ENCODE data around the gene SLC25A29.

SLC25A29 gene

DNA sequence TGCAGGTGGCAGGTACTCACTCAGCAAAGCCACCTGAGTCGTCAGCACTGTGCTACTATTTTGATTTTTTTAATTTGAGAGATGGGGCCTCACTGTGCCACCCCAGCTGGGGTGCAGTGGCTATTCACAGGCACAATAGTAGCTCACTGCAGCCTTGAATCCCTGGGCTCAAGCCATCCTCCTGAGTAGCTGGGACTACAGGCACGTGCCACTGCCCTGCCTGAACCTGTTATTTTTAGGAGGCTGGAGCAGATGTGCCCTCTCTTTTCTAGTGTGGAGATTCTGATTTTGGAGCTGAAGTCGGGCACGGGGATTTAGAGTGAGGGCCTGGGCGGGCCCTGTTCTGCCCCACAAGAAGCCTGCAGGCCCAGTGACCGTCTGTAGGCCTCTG lies 34.2 kb upstream of the SLC25A29 start:
- peaks cover 10% of the 10 kb centered on the region for H3K4me1 ChIP-seq (ENCODE audit: control insufficient read depth, insufficient read depth, low read length)
- no peaks in the 10 kb centered on the region for H3K27me3 ChIP-seq (ENCODE audit: control insufficient read depth, insufficient read depth, low read length)
- no peak overlapping the region for H3K9ac ChIP-seq (ENCODE audit: low read length)
- H3K27ac ChIP-seq (ENCODE audit: low read depth, low read length) = no peak overlapping the region
- peaks cover 5% of the 10 kb centered on the region for H3K36me3 ChIP-seq (ENCODE audit: control insufficient read depth, insufficient read depth, low read length)
- H3K4me3 ChIP-seq (ENCODE audit: low read length) = no peak overlapping the region

GRCh38 chr14:100339766-100340422 lies 33.6 kb upstream of the SLC25A29 start:
- Histone ChIP-seq H3K36me3 (ENCODE audit: control insufficient read depth, insufficient read depth, low read length) (peaks cover 5% of the 10 kb centered on the region), H3K27ac (ENCODE audit: low read depth, low read length) (no peak overlapping the region), H3K9ac (ENCODE audit: low read length) (no peak overlapping the region), H3K4me1 (ENCODE audit: control insufficient read depth, insufficient read depth, low read length) (peaks cover 10% of the 10 kb centered on the region), H3K4me3 (ENCODE audit: low read length) (no peak overlapping the region), H3K27me3 (ENCODE audit: control insufficient read depth, insufficient read depth, low read length) (no peaks in the 10 kb centered on the region)

- H3K36me3 ChIP-seq (ENCODE audit: control insufficient read depth, insufficient read depth, low read length) = peaks cover 6% of the 10 kb centered on the region
Measured at GRCh38 chr14:100336618-100337530, 30.6 kb upstream of the SLC25A29 start.

DNA sequence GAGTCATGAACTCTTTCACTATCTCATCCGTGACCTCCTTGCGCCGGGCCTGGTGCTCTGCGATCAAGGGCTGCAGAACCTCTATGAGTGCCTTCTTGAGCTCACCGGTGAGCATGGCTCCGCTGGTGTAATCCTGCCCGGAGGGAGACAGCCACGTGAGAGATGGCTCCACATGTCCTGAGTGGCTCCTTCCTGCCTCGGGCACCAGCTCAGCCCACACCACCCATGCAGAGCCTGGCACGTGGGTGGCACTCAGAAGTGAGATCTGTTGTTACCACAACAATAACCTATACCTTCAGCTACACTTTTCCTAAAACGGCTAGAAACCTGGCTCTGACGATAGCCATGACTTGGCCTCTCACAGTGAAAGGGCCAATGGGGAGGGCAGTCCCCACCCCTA lies 28.7 kb upstream of the SLC25A29 start:
- no peaks in the 10 kb centered on the region for H3K4me1 ChIP-seq (ENCODE audit: control insufficient read depth, insufficient read depth, low read length)
- no peak overlapping the region for H3K4me3 ChIP-seq (ENCODE audit: low read length)
- no peak overlapping the region for H3K27ac ChIP-seq (ENCODE audit: low read depth, low read length)
- no peaks in the 10 kb centered on the region for H3K27me3 ChIP-seq (ENCODE audit: control insufficient read depth, insufficient read depth, low read length)
- H3K36me3 ChIP-seq (ENCODE audit: control insufficient read depth, insufficient read depth, low read length) = peaks cover 6% of the 10 kb centered on the region
- no peak overlapping the region for H3K9ac ChIP-seq (ENCODE audit: low read length)

More at GRCh38 chr14:100336618-100337530, 30.6 kb upstream of the SLC25A29 start:
- Histone ChIP-seq H3K27ac (ENCODE audit: low read depth, low read length) (no peak overlapping the region), H3K9ac (ENCODE audit: low read length) (no peak overlapping the region), H3K27me3 (ENCODE audit: control insufficient read depth, insufficient read depth, low read length) (no peaks in the 10 kb centered on the region), H3K4me1 (ENCODE audit: control insufficient read depth, insufficient read depth, low read length) (peaks cover 6% of the 10 kb centered on the region), H3K4me3 (ENCODE audit: low read length) (no peak overlapping the region)

GRCh38 chr14:100333827-100334226 lies 27.6 kb upstream of the SLC25A29 start:
- Histone ChIP-seq H3K4me1 (ENCODE audit: control insufficient read depth, insufficient read depth, low read length) (no peaks in the 10 kb centered on the region), H3K9ac (ENCODE audit: low read length) (no peak overlapping the region), H3K4me3 (ENCODE audit: low read length) (no peak overlapping the region), H3K36me3 (ENCODE audit: control insufficient read depth, insufficient read depth, low read length) (peaks cover 6% of the 10 kb centered on the region), H3K27me3 (ENCODE audit: control insufficient read depth, insufficient read depth, low read length) (no peaks in the 10 kb centered on the region), H3K27ac (ENCODE audit: low read depth, low read length) (no peak overlapping the region)

GRCh38 chr14:100333311-100333710 lies 27.1 kb upstream of the SLC25A29 start:
- peaks cover 6% of the 10 kb centered on the region for H3K36me3 ChIP-seq (ENCODE audit: control insufficient read depth, insufficient read depth, low read length)
- no peaks in the 10 kb centered on the region for H3K27me3 ChIP-seq (ENCODE audit: control insufficient read depth, insufficient read depth, low read length)
- H3K4me3 ChIP-seq (ENCODE audit: low read length) = no peak overlapping the region
- no peak overlapping the region for H3K27ac ChIP-seq (ENCODE audit: low read depth, low read length)
- H3K9ac ChIP-seq (ENCODE audit: low read length) = no peak overlapping the region
- no peaks in the 10 kb centered on the region for H3K4me1 ChIP-seq (ENCODE audit: control insufficient read depth, insufficient read depth, low read length)

DNA sequence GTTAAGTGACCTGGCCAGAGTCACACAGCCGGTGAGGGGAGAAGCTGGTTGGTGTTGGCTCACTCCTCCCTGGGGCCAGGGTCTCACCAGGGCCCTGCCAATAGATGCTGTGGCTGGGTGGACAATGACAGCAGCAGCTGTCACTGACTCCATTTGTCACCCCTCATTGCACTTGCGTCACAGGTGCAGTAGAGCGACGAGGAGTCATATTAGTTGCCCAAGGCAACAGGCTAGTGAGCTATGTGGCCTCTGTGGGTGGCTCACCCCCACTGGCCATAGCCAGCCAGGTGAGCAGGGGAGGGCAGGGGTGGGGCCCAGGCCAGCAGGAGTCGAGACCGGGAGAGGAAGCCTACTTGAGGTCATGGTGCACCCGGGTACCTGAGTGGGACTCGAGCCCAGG lies 26.6 kb upstream of the SLC25A29 start:
- Histone ChIP-seq H3K36me3 (ENCODE audit: control insufficient read depth, insufficient read depth, low read length) (peaks cover 6% of the 10 kb centered on the region), H3K9ac (ENCODE audit: low read length) (no peak overlapping the region), H3K27ac (ENCODE audit: low read depth, low read length) (no peak overlapping the region), H3K4me3 (ENCODE audit: low read length) (no peak overlapping the region), H3K27me3 (ENCODE audit: control insufficient read depth, insufficient read depth, low read length) (no peaks in the 10 kb centered on the region), H3K4me1 (ENCODE audit: control insufficient read depth, insufficient read depth, low read length) (no peaks in the 10 kb centered on the region)

DNA sequence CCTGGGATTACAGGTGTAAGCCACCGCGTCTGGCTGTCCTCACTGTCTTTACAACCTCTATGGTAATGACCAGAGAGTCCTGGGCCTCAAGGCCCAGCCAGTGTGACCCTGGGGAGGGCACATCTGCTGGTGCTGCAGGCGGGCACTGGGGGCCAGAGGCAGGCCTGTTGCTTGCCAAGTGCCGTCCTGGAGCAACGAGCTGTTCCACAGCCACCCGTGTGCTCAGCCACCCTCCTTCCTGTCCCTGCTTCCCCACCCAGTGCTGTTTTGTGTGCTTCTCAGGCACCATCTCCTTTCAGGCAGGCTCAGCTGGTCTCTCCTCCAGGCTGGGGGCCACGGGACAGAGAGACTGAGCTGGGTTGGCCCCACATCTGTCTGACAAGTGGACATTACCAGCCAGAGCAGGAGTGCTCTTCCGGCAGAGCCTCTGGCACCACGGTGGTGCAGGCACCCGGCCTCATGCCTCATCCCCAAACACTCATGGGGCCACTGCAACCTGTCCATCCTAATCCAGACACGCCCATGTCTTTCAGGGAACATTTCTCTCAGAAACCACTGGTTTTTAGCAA lies 25.9 kb upstream of the SLC25A29 start:
- no peak overlapping the region for H3K27ac ChIP-seq (ENCODE audit: low read depth, low read length)
- H3K9ac ChIP-seq (ENCODE audit: low read length) = no peak overlapping the region
- no peaks in the 10 kb centered on the region for H3K4me1 ChIP-seq (ENCODE audit: control insufficient read depth, insufficient read depth, low read length)
- no peaks in the 10 kb centered on the region for H3K27me3 ChIP-seq (ENCODE audit: control insufficient read depth, insufficient read depth, low read length)
- peaks cover 6% of the 10 kb centered on the region for H3K36me3 ChIP-seq (ENCODE audit: control insufficient read depth, insufficient read depth, low read length)
- H3K4me3 ChIP-seq (ENCODE audit: low read length) = no peak overlapping the region

DNA sequence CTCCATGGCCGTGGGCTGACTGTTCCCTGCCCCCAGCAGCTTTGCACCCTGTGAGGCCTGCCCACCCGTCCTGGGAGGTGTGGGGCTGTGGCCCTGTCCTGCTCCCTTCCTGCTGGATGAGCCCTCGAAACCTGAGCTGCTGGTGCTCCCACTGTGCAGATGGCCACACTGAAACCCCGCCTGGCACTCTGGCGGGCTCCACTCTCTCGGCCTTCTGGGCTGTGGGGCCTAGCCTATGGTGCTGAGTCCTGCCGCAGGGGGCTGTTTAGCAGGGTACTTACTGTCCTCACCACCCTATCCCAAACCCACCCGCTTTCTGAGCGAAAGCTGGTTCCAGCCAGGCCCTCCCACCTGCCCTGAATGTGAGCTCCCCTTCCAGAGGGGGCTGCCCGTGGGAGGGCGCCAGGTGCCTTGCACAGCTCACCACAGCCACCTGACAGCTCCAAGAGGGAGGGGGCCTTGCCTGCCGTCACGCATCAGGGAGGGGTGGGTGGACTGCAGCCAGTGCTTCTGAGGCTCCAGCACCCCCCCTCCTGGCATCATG lies 24.2 kb upstream of the SLC25A29 start:
- no peaks in the 10 kb centered on the region for H3K4me1 ChIP-seq (ENCODE audit: control insufficient read depth, insufficient read depth, low read length)
- no peak overlapping the region for H3K27ac ChIP-seq (ENCODE audit: low read depth, low read length)
- H3K4me3 ChIP-seq (ENCODE audit: low read length) = no peak overlapping the region
- no peak overlapping the region for H3K9ac ChIP-seq (ENCODE audit: low read length)
- no peaks in the 10 kb centered on the region for H3K27me3 ChIP-seq (ENCODE audit: control insufficient read depth, insufficient read depth, low read length)
- peaks cover 3% of the 10 kb centered on the region for H3K36me3 ChIP-seq (ENCODE audit: control insufficient read depth, insufficient read depth, low read length)

- Histone ChIP-seq H3K4me3 (ENCODE audit: low read length) (no peak overlapping the region), H3K9ac (ENCODE audit: low read length) (no peak overlapping the region), H3K4me1 (ENCODE audit: control insufficient read depth, insufficient read depth, low read length) (no peaks in the 10 kb centered on the region), H3K27me3 (ENCODE audit: control insufficient read depth, insufficient read depth, low read length) (no peaks in the 10 kb centered on the region), H3K36me3 (ENCODE audit: control insufficient read depth, insufficient read depth, low read length) (peaks cover 3% of the 10 kb centered on the region), H3K27ac (ENCODE audit: low read depth, low read length) (no peak overlapping the region)
Measured at GRCh38 chr14:100330007-100330344, 23.7 kb upstream of the SLC25A29 start.

- Histone ChIP-seq H3K36me3 (ENCODE audit: control insufficient read depth, insufficient read depth, low read length) (no peaks in the 10 kb centered on the region), H3K4me1 (ENCODE audit: control insufficient read depth, insufficient read depth, low read length) (no peaks in the 10 kb centered on the region), H3K4me3 (ENCODE audit: low read length) (no peak overlapping the region), H3K27me3 (ENCODE audit: control insufficient read depth, insufficient read depth, low read length) (no peaks in the 10 kb centered on the region), H3K9ac (ENCODE audit: low read length) (no peak overlapping the region), H3K27ac (ENCODE audit: low read depth, low read length) (no peak overlapping the region)
Measured at GRCh38 chr14:100329233-100330006, 23.2 kb upstream of the SLC25A29 start.

Measured in rectal smooth muscle tissue (tissue), 1 donor.